Measurements from ENCODE around the gene GDF2. TPM values are rescaled to one million over a fixed set of nuclear protein-coding genes. Genes with fewer than 3 reads are reported as not detected.

GDF2 gene
- not detected for total RNA-seq

DNA sequence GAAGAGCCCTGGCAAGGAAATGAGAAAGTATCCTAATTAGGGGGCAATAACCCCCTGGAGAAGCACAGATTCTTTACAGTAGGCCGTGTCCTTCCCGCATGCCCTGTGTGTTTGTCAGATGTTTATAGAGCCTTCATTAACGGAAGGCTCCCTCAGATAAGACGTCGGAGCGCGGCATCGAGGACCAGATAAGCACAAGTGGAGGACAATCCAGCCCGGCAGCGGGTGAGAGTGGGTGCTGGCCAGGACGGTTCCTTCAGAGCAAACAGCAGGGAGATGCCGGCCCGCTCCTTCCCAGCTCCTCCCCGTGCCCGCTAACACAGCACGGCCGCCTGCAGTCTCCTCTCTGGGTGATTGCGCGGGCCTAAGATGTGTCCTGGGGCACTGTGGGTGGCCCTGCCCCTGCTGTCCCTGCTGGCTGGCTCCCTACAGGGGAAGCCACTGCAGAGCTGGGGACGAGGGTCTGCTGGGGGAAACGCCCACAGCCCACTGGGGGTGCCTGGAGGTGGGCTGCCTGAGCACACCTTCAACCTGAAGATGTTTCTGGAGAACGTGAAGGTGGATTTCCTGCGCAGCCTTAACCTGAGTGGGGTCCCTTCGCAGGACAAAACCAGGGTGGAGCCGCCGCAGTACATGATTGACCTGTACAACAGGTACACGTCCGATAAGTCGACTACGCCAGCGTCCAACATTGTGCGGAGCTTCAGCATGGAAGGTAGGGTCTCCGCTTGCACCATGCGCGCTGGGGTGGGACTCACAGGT lies at the start of gene GDF2:
TSS of gene GDF2 (plus strand) at position 155 of the 762 bp plus-strand sequence. CDS start at position 370, 215 bp downstream.

DNA sequence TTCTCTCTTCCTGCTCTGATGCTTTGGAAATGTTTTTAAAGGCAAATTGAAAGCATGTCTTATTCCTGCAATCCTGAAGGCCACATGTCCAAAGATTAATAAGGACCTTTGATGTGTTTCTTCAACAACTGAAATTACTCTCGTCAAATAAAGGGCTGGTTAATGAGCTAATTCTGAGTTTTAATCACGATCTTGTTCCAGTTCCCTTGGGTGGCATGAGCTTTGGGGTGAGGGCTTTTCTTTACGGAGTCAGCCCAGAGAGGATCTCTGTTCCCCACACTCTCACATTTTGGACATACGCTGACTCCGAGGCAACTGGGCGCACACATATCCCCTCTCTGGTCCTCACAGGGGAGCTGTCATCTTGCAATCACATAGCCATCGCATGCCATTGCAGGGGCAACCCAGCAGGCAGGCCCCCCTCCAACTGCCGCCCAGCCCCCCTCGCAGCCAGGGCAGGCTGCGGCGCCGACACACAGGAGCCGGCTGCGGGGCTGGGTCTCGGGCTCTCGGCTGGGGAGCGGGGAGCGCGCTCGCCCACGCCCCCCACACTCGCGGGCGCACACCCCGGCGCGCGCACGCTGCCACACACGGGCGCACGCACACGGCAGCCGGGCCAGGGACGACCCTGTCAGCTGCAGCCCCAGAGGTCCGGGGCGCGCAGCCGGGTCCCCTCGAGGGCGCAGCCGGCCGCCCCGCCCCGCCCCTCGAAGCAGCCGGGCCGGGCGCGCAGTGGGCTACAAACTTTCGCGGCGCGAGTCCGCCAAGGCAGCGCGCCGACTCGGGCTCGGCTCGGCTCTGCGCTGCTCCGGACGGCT lies 22.4 kb upstream of the GDF2 start, which contains the start of gene GDF10:
TSS of gene GDF10 (plus strand) at position 587 of the 818 bp plus-strand sequence. CDS start 455 bp downstream, outside the sequence.

DNA sequence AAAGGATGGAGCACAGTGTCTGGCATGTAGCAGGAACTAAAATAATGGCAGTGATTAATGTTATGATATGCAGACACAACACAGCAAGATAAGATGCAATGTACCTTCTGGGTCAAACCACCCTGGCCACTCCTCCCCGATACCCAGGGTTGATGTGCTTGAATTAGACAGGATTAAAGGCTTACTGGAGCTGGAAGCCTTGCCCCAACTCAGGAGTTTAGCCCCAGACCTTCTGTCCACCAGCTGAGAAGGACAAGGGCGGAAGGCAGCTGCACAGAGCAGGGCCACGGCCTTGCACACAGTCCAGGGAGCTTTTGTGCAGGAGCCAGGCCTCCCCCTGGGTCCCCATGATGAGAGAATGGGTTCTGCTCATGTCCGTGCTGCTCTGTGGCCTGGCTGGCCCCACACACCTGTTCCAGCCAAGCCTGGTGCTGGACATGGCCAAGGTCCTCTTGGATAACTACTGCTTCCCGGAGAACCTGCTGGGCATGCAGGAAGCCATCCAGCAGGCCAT lies 25.9 kb downstream of the GDF2 start, which contains the start of gene RBP3:
TSS of gene RBP3 (plus strand) at position 226 of the 514 bp plus-strand sequence. CDS start at position 348, 122 bp downstream.

Other genes starting within 250 kb of the GDF2 start
- not detected for gene GDF10, start 22.3 kb upstream of the GDF2 start, total RNA-seq
- gene RBP3, start 25.9 kb downstream of the GDF2 start, total RNA-seq, result not detected
- under 1 TPM in 1 of 2 experiments, not detected in 1; 0.08 TPM for gene ZNF488, start 61.8 kb downstream of the GDF2 start, total RNA-seq
- gene ANXA8, start 161.7 kb downstream of the GDF2 start, total RNA-seq, result under 1 TPM in 1 of 2 experiments, not detected in 1; 0.24 TPM
- not detected for gene FAM25G, start 169.2 kb downstream of the GDF2 start, total RNA-seq
- gene AGAP9, start 201.2 kb downstream of the GDF2 start, total RNA-seq, result 1 to 10 TPM; 5.0 to 5.5 TPM

All from activated naive CD4-positive, alpha-beta T cell treated with anti-CD3 and anti-CD28 coated beads, Interleukin-2, amount 10 ng/mL, durations not matched to agents 5 hours and 36 hours (primary cell).